Neural cell (in vitro differentiated cells): Measurements from ENCODE around the gene RAD23B.

Source experiments
- EZH2 ChIP-seq: fragments of 200-600, 300-800 bp; shearing (Covaris generic), sonication (generic); IDR thresholded peaks from 2 replicates; pipeline ENCODE4 v1.6.1; 2014; ENCODE audit warnings: antibody characterized with exemption, low read length, borderline replicate concordance, mild to moderate bottlenecking; ENCODE audit not compliant: insufficient read depth, poor library complexity, severe bottlenecking
- MXI1 ChIP-seq: fragments of 450-650 bp; conservative IDR thresholded peaks from 2 replicates; pipeline ENCODE4 v1.6.1; 2014; ENCODE audit warnings: antibody characterized with exemption, mild to moderate bottlenecking; ENCODE audit not compliant: poor library complexity, severe bottlenecking
- POLR2AphosphoS5 ChIP-seq: IDR thresholded peaks from 2 replicates; pipeline ENCODE4 v1.6.1; 2012
- TAF1 ChIP-seq: IDR thresholded peaks from 2 replicates; pipeline ENCODE4 v1.6.1; 2012; ENCODE audit warnings: low read depth
- TF ChIP-seq, protein P1 (sequence below): fragments of 450-650 bp; IDR thresholded peaks from 2 replicates; pipeline ENCODE4 v1.5.1; 2014; ENCODE audit warnings: antibody characterized with exemption, mild to moderate bottlenecking, moderate library complexity; ENCODE audit not compliant: poor library complexity, severe bottlenecking
- TF ChIP-seq, protein P2 (sequence below): IDR thresholded peaks from 2 replicates; pipeline ENCODE4 v1.6.1; 2012; ENCODE audit warnings: borderline replicate concordance

DNA sequence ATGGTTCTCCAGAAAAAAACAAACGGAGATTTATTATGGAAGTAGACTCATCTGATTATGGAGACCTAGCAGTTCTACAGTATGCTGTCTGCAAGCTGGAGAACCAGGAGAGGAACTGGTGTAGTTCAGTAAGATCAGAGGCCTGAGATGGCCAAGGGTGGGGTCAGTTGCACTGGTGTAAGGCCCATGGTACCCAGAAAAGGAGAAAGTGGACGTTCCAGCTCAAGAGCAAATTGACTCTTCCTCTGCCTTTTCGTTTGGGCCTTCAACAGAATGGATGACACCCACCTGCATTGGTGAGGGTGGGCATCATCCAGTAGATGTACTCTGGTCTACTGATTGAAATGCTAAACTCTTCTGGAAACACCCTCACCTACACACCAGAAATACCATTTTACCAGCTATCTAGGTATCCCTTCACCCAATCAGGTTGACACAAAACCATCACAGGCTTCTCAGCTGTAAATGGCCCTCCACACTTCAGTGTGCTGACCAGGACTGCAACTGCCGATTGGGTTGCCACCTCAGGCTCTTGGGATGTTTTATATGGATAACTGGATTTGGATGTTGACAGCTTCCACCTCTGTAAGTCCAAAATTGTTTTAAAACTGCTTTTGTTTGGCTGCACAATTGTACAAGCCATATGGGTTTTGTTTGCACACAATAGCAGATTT, 51.2 kb downstream of the RAD23B start:
- TF ChIP-seq, protein P1, sequence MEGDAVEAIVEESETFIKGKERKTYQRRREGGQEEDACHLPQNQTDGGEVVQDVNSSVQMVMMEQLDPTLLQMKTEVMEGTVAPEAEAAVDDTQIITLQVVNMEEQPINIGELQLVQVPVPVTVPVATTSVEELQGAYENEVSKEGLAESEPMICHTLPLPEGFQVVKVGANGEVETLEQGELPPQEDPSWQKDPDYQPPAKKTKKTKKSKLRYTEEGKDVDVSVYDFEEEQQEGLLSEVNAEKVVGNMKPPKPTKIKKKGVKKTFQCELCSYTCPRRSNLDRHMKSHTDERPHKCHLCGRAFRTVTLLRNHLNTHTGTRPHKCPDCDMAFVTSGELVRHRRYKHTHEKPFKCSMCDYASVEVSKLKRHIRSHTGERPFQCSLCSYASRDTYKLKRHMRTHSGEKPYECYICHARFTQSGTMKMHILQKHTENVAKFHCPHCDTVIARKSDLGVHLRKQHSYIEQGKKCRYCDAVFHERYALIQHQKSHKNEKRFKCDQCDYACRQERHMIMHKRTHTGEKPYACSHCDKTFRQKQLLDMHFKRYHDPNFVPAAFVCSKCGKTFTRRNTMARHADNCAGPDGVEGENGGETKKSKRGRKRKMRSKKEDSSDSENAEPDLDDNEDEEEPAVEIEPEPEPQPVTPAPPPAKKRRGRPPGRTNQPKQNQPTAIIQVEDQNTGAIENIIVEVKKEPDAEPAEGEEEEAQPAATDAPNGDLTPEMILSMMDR, result no peak
- TF ChIP-seq, protein P2, sequence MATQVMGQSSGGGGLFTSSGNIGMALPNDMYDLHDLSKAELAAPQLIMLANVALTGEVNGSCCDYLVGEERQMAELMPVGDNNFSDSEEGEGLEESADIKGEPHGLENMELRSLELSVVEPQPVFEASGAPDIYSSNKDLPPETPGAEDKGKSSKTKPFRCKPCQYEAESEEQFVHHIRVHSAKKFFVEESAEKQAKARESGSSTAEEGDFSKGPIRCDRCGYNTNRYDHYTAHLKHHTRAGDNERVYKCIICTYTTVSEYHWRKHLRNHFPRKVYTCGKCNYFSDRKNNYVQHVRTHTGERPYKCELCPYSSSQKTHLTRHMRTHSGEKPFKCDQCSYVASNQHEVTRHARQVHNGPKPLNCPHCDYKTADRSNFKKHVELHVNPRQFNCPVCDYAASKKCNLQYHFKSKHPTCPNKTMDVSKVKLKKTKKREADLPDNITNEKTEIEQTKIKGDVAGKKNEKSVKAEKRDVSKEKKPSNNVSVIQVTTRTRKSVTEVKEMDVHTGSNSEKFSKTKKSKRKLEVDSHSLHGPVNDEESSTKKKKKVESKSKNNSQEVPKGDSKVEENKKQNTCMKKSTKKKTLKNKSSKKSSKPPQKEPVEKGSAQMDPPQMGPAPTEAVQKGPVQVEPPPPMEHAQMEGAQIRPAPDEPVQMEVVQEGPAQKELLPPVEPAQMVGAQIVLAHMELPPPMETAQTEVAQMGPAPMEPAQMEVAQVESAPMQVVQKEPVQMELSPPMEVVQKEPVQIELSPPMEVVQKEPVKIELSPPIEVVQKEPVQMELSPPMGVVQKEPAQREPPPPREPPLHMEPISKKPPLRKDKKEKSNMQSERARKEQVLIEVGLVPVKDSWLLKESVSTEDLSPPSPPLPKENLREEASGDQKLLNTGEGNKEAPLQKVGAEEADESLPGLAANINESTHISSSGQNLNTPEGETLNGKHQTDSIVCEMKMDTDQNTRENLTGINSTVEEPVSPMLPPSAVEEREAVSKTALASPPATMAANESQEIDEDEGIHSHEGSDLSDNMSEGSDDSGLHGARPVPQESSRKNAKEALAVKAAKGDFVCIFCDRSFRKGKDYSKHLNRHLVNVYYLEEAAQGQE, result no peak
- TF ChIP-seq EZH2 (no peak), POLR2AphosphoS5 (no peak), MXI1 (no peak), TAF1 (no peak)
